ENCODE results near the gene RUNX3. TPM values are rescaled to one million over a fixed set of nuclear protein-coding genes. Genes with fewer than 3 reads are reported as not detected.

Gene RUNX3
- total RNA-seq, 1 experiment from 2014 or later, result 3.7 TPM

DNA sequence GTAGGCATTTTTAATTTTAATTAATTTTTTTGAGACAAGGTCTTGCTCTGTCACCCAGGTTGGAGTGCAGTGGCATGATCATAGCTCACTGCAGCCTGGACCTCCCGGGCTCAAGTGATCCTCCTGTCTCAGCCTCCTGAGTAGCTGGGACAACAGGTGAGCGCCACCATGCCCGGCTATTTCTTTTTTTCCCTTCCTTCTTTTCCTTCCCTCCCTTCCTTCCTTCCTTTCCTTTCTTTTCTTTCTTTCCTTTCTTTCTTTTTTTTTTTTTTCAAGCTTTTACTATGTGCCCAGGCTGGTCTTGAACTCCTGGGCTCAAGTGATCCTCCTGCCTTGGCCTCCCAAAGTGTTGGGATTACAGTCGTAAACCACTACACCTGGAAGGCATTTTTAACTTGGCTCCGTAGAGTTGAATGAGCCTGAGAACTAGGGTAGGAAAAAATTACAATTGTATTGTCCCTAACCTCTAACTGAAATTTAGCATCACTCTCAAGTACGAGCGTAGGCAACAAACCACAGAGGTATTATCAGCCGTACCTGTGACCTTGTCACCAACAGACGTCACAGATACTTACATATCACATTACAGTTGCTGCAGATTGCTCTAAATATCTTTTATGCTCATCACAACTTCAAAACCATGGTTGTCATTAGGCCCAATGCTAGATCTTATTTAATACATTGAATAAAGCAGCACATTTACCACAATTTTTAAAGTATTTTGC is 8.0 kb downstream of the RUNX3 start:
- no peak for TF ChIP-seq EZH2phosphoT487 (IDR thresholded peaks at IDR 0.05; ENCODE audit: borderline replicate concordance, low read length)
- TF ChIP-seq, protein P1, sequence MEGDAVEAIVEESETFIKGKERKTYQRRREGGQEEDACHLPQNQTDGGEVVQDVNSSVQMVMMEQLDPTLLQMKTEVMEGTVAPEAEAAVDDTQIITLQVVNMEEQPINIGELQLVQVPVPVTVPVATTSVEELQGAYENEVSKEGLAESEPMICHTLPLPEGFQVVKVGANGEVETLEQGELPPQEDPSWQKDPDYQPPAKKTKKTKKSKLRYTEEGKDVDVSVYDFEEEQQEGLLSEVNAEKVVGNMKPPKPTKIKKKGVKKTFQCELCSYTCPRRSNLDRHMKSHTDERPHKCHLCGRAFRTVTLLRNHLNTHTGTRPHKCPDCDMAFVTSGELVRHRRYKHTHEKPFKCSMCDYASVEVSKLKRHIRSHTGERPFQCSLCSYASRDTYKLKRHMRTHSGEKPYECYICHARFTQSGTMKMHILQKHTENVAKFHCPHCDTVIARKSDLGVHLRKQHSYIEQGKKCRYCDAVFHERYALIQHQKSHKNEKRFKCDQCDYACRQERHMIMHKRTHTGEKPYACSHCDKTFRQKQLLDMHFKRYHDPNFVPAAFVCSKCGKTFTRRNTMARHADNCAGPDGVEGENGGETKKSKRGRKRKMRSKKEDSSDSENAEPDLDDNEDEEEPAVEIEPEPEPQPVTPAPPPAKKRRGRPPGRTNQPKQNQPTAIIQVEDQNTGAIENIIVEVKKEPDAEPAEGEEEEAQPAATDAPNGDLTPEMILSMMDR (conservative IDR thresholded peaks at IDR 0.05; ENCODE audit: low read depth, low read length), result no peak
- no peak for TF ChIP-seq EZH2 (IDR thresholded peaks at IDR 0.05; ENCODE audit: low read length, unreplicated experiment)
- H3K4me1 ChIP-seq (ENCODE audit: insufficient read depth, low read length), result no peaks in the 10 kb centered on the region
- no peak overlapping the region for H3K4me3 ChIP-seq (ENCODE audit: low read length)
- ChIA-PET CTCF (no interaction called here), POLR2A (ENCODE audit: unreplicated experiment) (no interaction called here)
- H3K9ac ChIP-seq (ENCODE audit: low read length), result no peak overlapping the region
- no peaks in the 10 kb centered on the region for H3K9me2 ChIP-seq (replicated peaks; ENCODE audit: low read length)
- no peak overlapping the region for H2AFZ ChIP-seq (ENCODE audit: low read length)
- DNase-seq (no peak), ATAC-seq (no peak)
- no TSS peak for BruUV-seq (replicated peaks)
- intact Hi-C loops (cut with micrococcal nuclease), result no loop called here
- no peaks in the 10 kb centered on the region for H3K9me3 ChIP-seq (ENCODE audit: low read length)
- no peaks in the 10 kb centered on the region for H3K36me3 ChIP-seq (ENCODE audit: low read depth, low read length)
- H3K27ac ChIP-seq (ENCODE audit: low read length), result no peak overlapping the region
- H3K27me3 ChIP-seq (ENCODE audit: low read length), result peaks cover 29% of the 10 kb centered on the region
- H3F3A ChIP-seq (ENCODE audit: low read length, unreplicated experiment), result no peaks in the 10 kb centered on the region
- H3K79me2 ChIP-seq (ENCODE audit: low read length), result no peaks in the 10 kb centered on the region
- no peaks in the 10 kb centered on the region for H4K20me1 ChIP-seq (ENCODE audit: low read length)
- no peak overlapping the region for H3K4me2 ChIP-seq (ENCODE audit: low read length)

DNA sequence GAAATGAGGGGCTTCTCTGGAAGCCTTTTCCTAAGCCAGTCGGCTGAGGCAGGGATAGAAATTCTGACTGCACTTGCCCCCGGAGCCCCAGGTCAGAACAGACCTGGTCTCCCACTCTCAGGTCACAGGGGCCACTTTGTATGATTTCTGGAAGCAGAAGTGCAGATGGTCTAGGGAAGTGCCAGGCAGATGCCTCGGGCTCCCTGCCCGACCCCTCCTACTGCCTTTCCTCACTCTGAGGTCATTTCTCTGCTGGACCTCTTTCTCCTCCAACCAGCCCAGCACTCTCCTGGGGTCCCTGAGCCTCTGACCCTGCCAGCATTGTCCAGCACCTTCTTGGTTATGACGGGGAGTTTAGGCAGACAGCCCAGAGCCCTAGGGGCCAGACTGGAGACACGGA is 8.7 kb downstream of the RUNX3 start:
- H3F3A ChIP-seq (ENCODE audit: low read length, unreplicated experiment), result no peaks in the 10 kb centered on the region
- H3K4me2 ChIP-seq (ENCODE audit: low read length), result no peak overlapping the region
- no peaks in the 10 kb centered on the region for H4K20me1 ChIP-seq (ENCODE audit: low read length)
- DNase-seq, result no peak
- H3K36me3 ChIP-seq (ENCODE audit: low read depth, low read length), result no peaks in the 10 kb centered on the region
- H3K9me3 ChIP-seq (ENCODE audit: low read length), result no peaks in the 10 kb centered on the region
- ChIA-PET POLR2A (ENCODE audit: unreplicated experiment) (no interaction called here), CTCF (no interaction called here)
- no peak overlapping the region for H2AFZ ChIP-seq (ENCODE audit: low read length)
- TF ChIP-seq EZH2 (IDR thresholded peaks at IDR 0.05; ENCODE audit: low read length, unreplicated experiment) (no peak), EZH2phosphoT487 (IDR thresholded peaks at IDR 0.05; ENCODE audit: borderline replicate concordance, low read length) (no peak)
- TF ChIP-seq, protein P1 (conservative IDR thresholded peaks at IDR 0.05; ENCODE audit: low read depth, low read length), result no peak
- H3K27ac ChIP-seq (ENCODE audit: low read length), result no peak overlapping the region
- no peaks in the 10 kb centered on the region for H3K9me2 ChIP-seq (replicated peaks; ENCODE audit: low read length)
- BruUV-seq (replicated peaks), result no TSS peak
- H3K4me1 ChIP-seq (ENCODE audit: insufficient read depth, low read length), result no peaks in the 10 kb centered on the region
- no peak for ATAC-seq
- H3K27me3 ChIP-seq (ENCODE audit: low read length), result peaks cover 22% of the 10 kb centered on the region
- no peaks in the 10 kb centered on the region for H3K79me2 ChIP-seq (ENCODE audit: low read length)
- intact Hi-C loops (cut with micrococcal nuclease), result no loop called here
- H3K9ac ChIP-seq (ENCODE audit: low read length), result no peak overlapping the region
- no peak overlapping the region for H3K4me3 ChIP-seq (ENCODE audit: low read length)

DNA sequence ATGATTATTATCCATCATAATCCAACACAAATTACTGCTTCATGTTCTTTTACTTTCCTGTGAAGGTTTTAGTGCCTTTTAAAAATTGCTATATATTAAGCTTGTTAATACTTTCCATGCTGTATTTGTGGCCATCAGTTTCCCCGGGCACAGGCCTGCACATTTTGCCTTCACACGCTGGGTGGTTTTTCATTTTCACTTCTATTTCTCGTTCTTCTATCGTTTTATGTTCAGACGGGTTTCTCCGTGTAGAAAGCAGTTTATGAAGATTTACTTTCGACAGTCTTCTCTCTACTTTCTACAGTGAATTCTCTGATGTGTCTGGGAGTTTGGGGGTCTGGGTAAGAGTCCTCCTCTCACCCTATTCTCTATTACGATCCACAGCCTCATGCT is 9.5 kb downstream of the RUNX3 start:
- no peak for ATAC-seq
- no peaks in the 10 kb centered on the region for H3K4me1 ChIP-seq (ENCODE audit: insufficient read depth, low read length)
- peaks cover 13% of the 10 kb centered on the region for H3K27me3 ChIP-seq (ENCODE audit: low read length)
- H3K9me2 ChIP-seq (replicated peaks; ENCODE audit: low read length), result no peaks in the 10 kb centered on the region
- ChIA-PET CTCF (no interaction called here), POLR2A (ENCODE audit: unreplicated experiment) (no interaction called here)
- no peaks in the 10 kb centered on the region for H3F3A ChIP-seq (ENCODE audit: low read length, unreplicated experiment)
- no peaks in the 10 kb centered on the region for H3K36me3 ChIP-seq (ENCODE audit: low read depth, low read length)
- H3K27ac ChIP-seq (ENCODE audit: low read length), result no peak overlapping the region
- no peaks in the 10 kb centered on the region for H4K20me1 ChIP-seq (ENCODE audit: low read length)
- H3K79me2 ChIP-seq (ENCODE audit: low read length), result no peaks in the 10 kb centered on the region
- H3K4me3 ChIP-seq (ENCODE audit: low read length), result no peak overlapping the region
- TF ChIP-seq, protein P1 (conservative IDR thresholded peaks at IDR 0.05; ENCODE audit: low read depth, low read length), result no peak
- TF ChIP-seq EZH2phosphoT487 (IDR thresholded peaks at IDR 0.05; ENCODE audit: borderline replicate concordance, low read length) (no peak), EZH2 (IDR thresholded peaks at IDR 0.05; ENCODE audit: low read length, unreplicated experiment) (no peak)
- no TSS peak for BruUV-seq (replicated peaks)
- H2AFZ ChIP-seq (ENCODE audit: low read length), result no peak overlapping the region
- intact Hi-C loops (cut with micrococcal nuclease), result no loop called here
- H3K4me2 ChIP-seq (ENCODE audit: low read length), result 0 out of 2 replicates have a peak overlapping the region, but pooled peaks have one; percentile 16
- H3K9me3 ChIP-seq (ENCODE audit: low read length), result no peaks in the 10 kb centered on the region
- DNase-seq, result no peak
- no peak overlapping the region for H3K9ac ChIP-seq (ENCODE audit: low read length)
